HCT116 (cell line): ENCODE measurements around the gene PPID. TPM values are rescaled to one million over a fixed set of nuclear protein-coding genes. Genes with fewer than 3 reads are reported as not detected.

ENCODE experiments used
- ATAC-seq: fragments of 200-7000 bp; cut with Tn5 transposase; 2 replicates; pipeline ENCODE4 v1.9.1; 2020; ENCODE audit warnings: mild to moderate bottlenecking, moderate library complexity
- BruUV-seq: library from RNA; stranded (reverse); fragments of 400-500 nt; replicated peaks from 2 replicates; lab custom pipeline; 2021; lab: Mats Ljungman, UMichigan
- CTCF ChIA-PET: fragments of 300-600 bp; sonication (Branson Sonifier 250); formaldehyde crosslinking; loops from one replicate; lab custom pipeline; 2021; ENCODE audit warnings: antibody characterized with exemption; lab: Charles Lee
- POLR2A ChIA-PET: fragments of 300-600, 350-600 bp; sonication (Branson Sonifier 250); formaldehyde crosslinking; loops from one replicate; lab custom pipeline; 2021; ENCODE audit warnings: antibody characterized with exemption; lab: Charles Lee
- RAD21 ChIA-PET, 2 experiments: fragments of 300-600 bp; sonication (Branson Sonifier 250); formaldehyde crosslinking; loops; one replicate each; lab custom pipeline; 2023; ENCODE audit warnings: low total read pairs in 2 of 2; ENCODE audit not compliant: uncharacterized antibody in 2 of 2, unreplicated experiment in 2 of 2, low non-redundant PET in 1 of 2; lab: Charles Lee
- DNase-seq: peaks from one replicate; pipeline ENCODE4 v3.0.0-alpha.2; 2010; ENCODE audit warnings: low read depth, low spot score
- H2AFZ ChIP-seq: fragments of 200-600 bp; shearing (Covaris generic), sonication (generic); 2 replicates; pipeline ENCODE4 v1.6.1; 2017; ENCODE audit warnings: low read depth, mixed run types, mixed read lengths, antibody characterized with exemption, low read length; ENCODE audit not compliant: poor library complexity, severe bottlenecking
- H3K27ac ChIP-seq: 2 replicates; pipeline ENCODE4 v1.5.1; 2012; ENCODE audit warnings: low read depth, low read length
- H3K27me3 ChIP-seq: fragments of 200-600 bp; sonication (generic); 2 replicates; pipeline ENCODE4 v1.6.1; 2016; ENCODE audit warnings: mixed run types, low read length, mixed read lengths; ENCODE audit not compliant: insufficient read depth
- H3K36me3 ChIP-seq, 2 experiments: fragments of 200-500 bp in 1 of 2; fragments of 200-600 bp in 1 of 2; sonication (Bioruptor generic) in 1 of 2; sonication (generic) in 1 of 2; 2 replicates each; pipeline versions ENCODE4 v1.5.1 to v1.6.1; 2014 to 2016; ENCODE audit warnings: low read length in 2 of 2, inconsistent platforms in 1 of 2, mixed read lengths in 1 of 2, mixed run types in 1 of 2; ENCODE audit not compliant: insufficient read depth in 2 of 2, control insufficient read depth in 1 of 2
- H3K4me1 ChIP-seq, 2 experiments: fragments of 200-600 bp in 1 of 2; sonication (generic) in 1 of 2; 2 replicates each; pipeline versions ENCODE4 v1.5.1 to v1.6.1; 2012 to 2017; ENCODE audit warnings: low read length in 2 of 2, inconsistent platforms in 1 of 2, mild to moderate bottlenecking in 1 of 2, mixed read lengths in 1 of 2, mixed run types in 1 of 2, moderate library complexity in 1 of 2; ENCODE audit not compliant: insufficient read depth in 2 of 2, control insufficient read depth in 1 of 2
- H3K4me2 ChIP-seq: fragments of 200-600 bp; sonication (generic); 2 replicates; pipeline ENCODE4 v1.6.1; 2017; ENCODE audit warnings: mixed run types, low read length, mixed read lengths
- H3K4me3 ChIP-seq, 2 experiments: fragments of 200-600 bp in 1 of 2; sonication (generic) in 1 of 2; replicated peaks in 1 of 2; 2 replicates each; pipeline ENCODE4 v1.5.1; 2011 to 2016; ENCODE audit warnings: low read length in 2 of 2, control low read depth in 1 of 2, low read depth in 1 of 2, mild to moderate bottlenecking in 1 of 2, mixed read lengths in 1 of 2, mixed run types in 1 of 2
- H3K79me2 ChIP-seq: fragments of 200-600 bp; sonication (generic); 2 replicates; pipeline ENCODE4 v1.6.1; 2017; ENCODE audit warnings: mild to moderate bottlenecking, mixed run types, low read length, moderate library complexity, mixed read lengths; ENCODE audit not compliant: insufficient read depth
- H3K9ac ChIP-seq: fragments of 200-600 bp; sonication (generic); 2 replicates; pipeline ENCODE4 v1.6.1; 2016; ENCODE audit warnings: low read length, mixed read lengths
- H3K9me2 ChIP-seq: fragments of 200-600 bp; sonication (generic), shearing (Covaris generic); 2 replicates; pipeline ENCODE4 v1.6.1; 2017; ENCODE audit warnings: mixed run types, mild to moderate bottlenecking, moderate library complexity; ENCODE audit not compliant: insufficient read depth
- H3K9me3 ChIP-seq, 2 experiments: fragments of 200-500 bp in 1 of 2; fragments of 200-600 bp in 1 of 2; sonication (Bioruptor generic) in 1 of 2; sonication (generic) in 1 of 2; 2 replicates each; pipeline ENCODE4 v1.6.1; 2014 to 2017; ENCODE audit warnings: low read length in 2 of 2, mixed read lengths in 2 of 2, inconsistent platforms in 1 of 2, low read depth in 1 of 2, mild to moderate bottlenecking in 1 of 2, mixed run types in 1 of 2, moderate library complexity in 1 of 2; ENCODE audit not compliant: control insufficient read depth in 1 of 2, insufficient read depth in 1 of 2
- H4K20me1 ChIP-seq: fragments of 200-600 bp; sonication (generic), shearing (Covaris generic); 2 replicates; pipeline ENCODE4 v1.6.1; 2017; ENCODE audit warnings: mixed run types, mild to moderate bottlenecking, moderate library complexity; ENCODE audit not compliant: insufficient read depth
- CBX3 ChIP-seq: IDR thresholded peaks from 2 replicates; pipeline ENCODE4 v1.6.1; 2012; ENCODE audit warnings: low read depth
- CTCF ChIP-seq, 3 experiments: fragments of 200-600 bp in 1 of 3; sonication (generic) in 1 of 3; IDR thresholded peaks in 2 of 3; conservative IDR thresholded peaks in 1 of 3; 2 replicates each; pipeline ENCODE4 v1.5.1; 2012 to 2017; ENCODE audit warnings: low read depth in 2 of 3, low read length in 2 of 3, antibody characterized with exemption in 1 of 3, borderline replicate concordance in 1 of 3, control low read depth in 1 of 3, mild to moderate bottlenecking in 1 of 3, mixed read lengths in 1 of 3, mixed run types in 1 of 3, moderate library complexity in 1 of 3; ENCODE audit not compliant: insufficient read depth in 1 of 3
- EGR1 ChIP-seq: IDR thresholded peaks from 2 replicates; pipeline ENCODE4 v1.6.1; 2012; ENCODE audit warnings: low read depth
- ELF1 ChIP-seq: IDR thresholded peaks from 2 replicates; pipeline ENCODE4 v1.6.1; 2012; ENCODE audit warnings: low read depth, borderline replicate concordance
- EZH2phosphoT487 ChIP-seq: fragments of 200-600 bp; IDR thresholded peaks from 2 replicates; pipeline ENCODE4 v1.6.1; 2018; ENCODE audit warnings: antibody characterized with exemption, borderline replicate concordance
- FOSL1 ChIP-seq: IDR thresholded peaks from 2 replicates; pipeline ENCODE4 v1.6.1; 2012; ENCODE audit warnings: low read depth
- JUND ChIP-seq: IDR thresholded peaks from 2 replicates; pipeline ENCODE4 v1.6.1; 2012
- MAX ChIP-seq: IDR thresholded peaks from 2 replicates; pipeline ENCODE4 v1.6.1; 2012
- POLR2A ChIP-seq: IDR thresholded peaks from 2 replicates; pipeline ENCODE4 v1.7.0; 2011; ENCODE audit warnings: borderline replicate concordance; ENCODE audit not compliant: insufficient read depth, insufficient read length; ENCODE audit errors: extremely low read depth
- POLR2AphosphoS5 ChIP-seq: IDR thresholded peaks from 2 replicates; pipeline ENCODE4 v1.6.1; 2011; ENCODE audit warnings: mild to moderate bottlenecking, low read depth, low read length, moderate library complexity
- REST ChIP-seq: IDR thresholded peaks from 2 replicates; pipeline ENCODE4 v1.6.1; 2012; ENCODE audit warnings: low read depth
- SIN3A ChIP-seq: IDR thresholded peaks from 2 replicates; pipeline ENCODE4 v1.6.1; 2012; ENCODE audit warnings: low read depth
- SP1 ChIP-seq: IDR thresholded peaks from 2 replicates; pipeline ENCODE4 v1.6.1; 2012; ENCODE audit warnings: low read depth
- TCF7L2 ChIP-seq: IDR thresholded peaks from 2 replicates; pipeline ENCODE4 v1.7.0; 2011; ENCODE audit warnings: borderline replicate concordance, inconsistent platforms; ENCODE audit not compliant: insufficient read depth, insufficient read length; ENCODE audit errors: extremely low read depth
- YY1 ChIP-seq: IDR thresholded peaks from 2 replicates; pipeline ENCODE4 v1.6.1; 2011; ENCODE audit warnings: low read length, low read depth, moderate library complexity, mild to moderate bottlenecking; ENCODE audit not compliant: insufficient replicate concordance; ENCODE audit errors: extremely low read depth
- ZBTB33 ChIP-seq: IDR thresholded peaks from 2 replicates; pipeline ENCODE4 v1.6.1; 2011; ENCODE audit warnings: mild to moderate bottlenecking, low read length, moderate library complexity; ENCODE audit not compliant: insufficient replicate concordance; ENCODE audit errors: extremely low read depth
- ZNF274 ChIP-seq: fragments of 200-500 bp; sonication (Bioruptor generic); IDR thresholded peaks from 2 replicates; pipeline ENCODE4 v1.6.1; 2014; ENCODE audit warnings: mild to moderate bottlenecking, low read depth, low read length, inconsistent platforms
- intact Hi-C: fragments of 100-400 bp; cut with micrococcal nuclease; formaldehyde crosslinking; loops from 2 replicates; pipeline ENCODE4 v1.10.0; 2022
- total RNA-seq: library from RNA; stranded (reverse); gene quantifications from one replicate; pipeline ENCODE4 v1.2.1, GENCODE V29; 2021; ENCODE audit not compliant: unreplicated experiment

The PPID gene
- total RNA-seq, 1 experiment from 2014 or later: 48.2 TPM

GRCh38 chr4:158756588-158756987 lies 33.4 kb upstream of the PPID start:
- POLR2A ChIA-PET: no interaction called here
- ATAC-seq: no peak
- BruUV-seq: no TSS peak
- intact Hi-C loops: no loop called here
- Histone ChIP-seq H2AFZ (no peak overlapping the region), H3K9me3 (no peaks in the 10 kb centered on the region), H3K4me2 (no peak overlapping the region), H3K36me3 (no peaks in the 10 kb centered on the region), H3K9me2 (no peaks in the 10 kb centered on the region), H3K4me3 (no peak overlapping the region), H3K27ac (no peak overlapping the region), H3K4me1 (no peaks in the 10 kb centered on the region), H3K27me3 (no peaks in the 10 kb centered on the region), H3K79me2 (no peaks in the 10 kb centered on the region), H3K9ac (no peak overlapping the region), H4K20me1 (no peaks in the 10 kb centered on the region)
- CTCF ChIA-PET: no interaction called here
- no peak for DNase-seq
- TF ChIP-seq CBX3 (no peak), REST (no peak), FOSL1 (no peak), SIN3A (no peak), MAX (no peak), EZH2phosphoT487 (no peak), JUND (no peak), POLR2AphosphoS5 (no peak), TCF7L2 (no peak), ZBTB33 (no peak), CTCF (IDR thresholded peaks at IDR 0.05 in 2 of 3, conservative IDR thresholded peaks at IDR 0.05 in 1 of 3; ENCODE audit: borderline replicate concordance in 1 of 3, insufficient read depth in 1 of 3, low read depth in 2 of 3, low read length in 2 of 3) (no peak), ZNF274 (no peak), YY1 (no peak), POLR2A (no peak), ELF1 (no peak), EGR1 (no peak), SP1 (no peak)
- RAD21 ChIA-PET: no interaction called here
